Panc1 (cell line): Measurements from ENCODE around the gene SNX15. TPM values are rescaled to one million over a fixed set of nuclear protein-coding genes. Genes with fewer than 3 reads are reported as not detected.

ENCODE experiments used
- ATAC-seq: fragments of 200-7000 bp; cut with Tn5 transposase; 2 replicates; pipeline ENCODE4 v1.9.1; 2020; ENCODE audit warnings: mild to moderate bottlenecking, moderate library complexity
- BruUV-seq: library from RNA; stranded (reverse); fragments of 400-500 nt; replicated peaks from 2 replicates; lab custom pipeline; 2021; lab: Mats Ljungman, UMichigan
- CTCF ChIA-PET: fragments of 300-600 bp; sonication (Branson Sonifier 250); formaldehyde crosslinking; loops from one replicate; lab custom pipeline; 2022; ENCODE audit warnings: antibody characterized with exemption; lab: Charles Lee
- POLR2A ChIA-PET: fragments of 300-600 bp; sonication (Branson Sonifier 250); formaldehyde crosslinking; loops from one replicate; lab custom pipeline; 2022; ENCODE audit warnings: antibody characterized with exemption; lab: Charles Lee
- DNase-seq: peaks from one replicate; pipeline ENCODE4 v3.0.0-alpha.2; 2010; ENCODE audit warnings: low read depth, low spot score
- H3K27ac ChIP-seq: 2 replicates; pipeline ENCODE4 v1.5.1; 2011; ENCODE audit warnings: mild to moderate bottlenecking, low read length, inconsistent platforms
- H3K27me3 ChIP-seq: fragments of 200-500 bp; sonication (Bioruptor generic); 2 replicates; pipeline ENCODE4 v1.6.0; 2014; ENCODE audit warnings: low read length, inconsistent platforms; ENCODE audit not compliant: control insufficient read depth, insufficient read depth
- H3K36me3 ChIP-seq: fragments of 200-500 bp; sonication (Bioruptor generic); 2 replicates; pipeline ENCODE4 v1.5.1; 2014; ENCODE audit warnings: inconsistent platforms, mild to moderate bottlenecking, low read length, moderate library complexity; ENCODE audit not compliant: control insufficient read depth, insufficient read depth
- H3K4me1 ChIP-seq: 2 replicates; pipeline ENCODE4 v1.5.1; 2011; ENCODE audit warnings: inconsistent platforms, mild to moderate bottlenecking, low read length, moderate library complexity; ENCODE audit not compliant: control insufficient read depth, insufficient read depth
- H3K4me3 ChIP-seq, 2 experiments: 2 replicates each; pipeline ENCODE4 v1.5.1; 2011 to 2012; ENCODE audit warnings: low read depth in 2 of 2, low read length in 2 of 2, mild to moderate bottlenecking in 2 of 2, inconsistent platforms in 1 of 2, moderate library complexity in 1 of 2
- H3K9me3 ChIP-seq: fragments of 200-500 bp; sonication (Bioruptor generic); 2 replicates; pipeline ENCODE4 v1.5.1; 2014; ENCODE audit warnings: low read depth, mild to moderate bottlenecking, inconsistent platforms, low read length, moderate library complexity; ENCODE audit not compliant: control insufficient read depth, insufficient read depth
- CTCF ChIP-seq: fragments of 450-650 bp; IDR thresholded peaks from 2 replicates; pipeline ENCODE4 v1.5.1; 2017; ENCODE audit warnings: mild to moderate bottlenecking
- POLR2AphosphoS5 ChIP-seq: IDR thresholded peaks from 2 replicates; pipeline ENCODE4 v1.6.1; 2012; ENCODE audit warnings: mild to moderate bottlenecking, low read depth, low read length, moderate library complexity
- SIN3A ChIP-seq: IDR thresholded peaks from 2 replicates; pipeline ENCODE4 v1.6.1; 2012; ENCODE audit warnings: low read depth, mild to moderate bottlenecking, low read length, moderate library complexity, borderline replicate concordance; ENCODE audit not compliant: insufficient read depth
- TCF7L2 ChIP-seq: IDR thresholded peaks from 2 replicates; pipeline ENCODE4 v1.6.1; 2011; ENCODE audit warnings: mild to moderate bottlenecking, low read depth, low read length, inconsistent platforms
- in situ Hi-C: cut with HindIII; loops from 2 replicates; pipeline ENCODE4 v1.10.0; 2016; ENCODE audit warnings: low sequenced_read_pairs, low pct_unique_long_range_greater_than_20kb
- intact Hi-C: fragments of 100-400 bp; cut with micrococcal nuclease; formaldehyde crosslinking; loops from one replicate; pipeline ENCODE4 v1.10.0; 2022; ENCODE audit not compliant: unreplicated experiment
- total RNA-seq: library from RNA; stranded (reverse); gene quantifications from one replicate; pipeline ENCODE4 v1.2.1, GENCODE V29; 2021; ENCODE audit not compliant: unreplicated experiment
- TF ChIP-seq, protein P1 (sequence below), 2 experiments: IDR thresholded peaks; 2 replicates each; pipeline ENCODE4 v1.6.1; 2011 to 2012; ENCODE audit warnings: low read depth in 2 of 2, control low read depth in 1 of 2, low read length in 1 of 2, mild to moderate bottlenecking in 1 of 2, moderate library complexity in 1 of 2; ENCODE audit not compliant: insufficient read depth in 1 of 2

SNX15 gene
- total RNA-seq, 1 experiment from 2014 or later, result 51.5 TPM

DNA sequence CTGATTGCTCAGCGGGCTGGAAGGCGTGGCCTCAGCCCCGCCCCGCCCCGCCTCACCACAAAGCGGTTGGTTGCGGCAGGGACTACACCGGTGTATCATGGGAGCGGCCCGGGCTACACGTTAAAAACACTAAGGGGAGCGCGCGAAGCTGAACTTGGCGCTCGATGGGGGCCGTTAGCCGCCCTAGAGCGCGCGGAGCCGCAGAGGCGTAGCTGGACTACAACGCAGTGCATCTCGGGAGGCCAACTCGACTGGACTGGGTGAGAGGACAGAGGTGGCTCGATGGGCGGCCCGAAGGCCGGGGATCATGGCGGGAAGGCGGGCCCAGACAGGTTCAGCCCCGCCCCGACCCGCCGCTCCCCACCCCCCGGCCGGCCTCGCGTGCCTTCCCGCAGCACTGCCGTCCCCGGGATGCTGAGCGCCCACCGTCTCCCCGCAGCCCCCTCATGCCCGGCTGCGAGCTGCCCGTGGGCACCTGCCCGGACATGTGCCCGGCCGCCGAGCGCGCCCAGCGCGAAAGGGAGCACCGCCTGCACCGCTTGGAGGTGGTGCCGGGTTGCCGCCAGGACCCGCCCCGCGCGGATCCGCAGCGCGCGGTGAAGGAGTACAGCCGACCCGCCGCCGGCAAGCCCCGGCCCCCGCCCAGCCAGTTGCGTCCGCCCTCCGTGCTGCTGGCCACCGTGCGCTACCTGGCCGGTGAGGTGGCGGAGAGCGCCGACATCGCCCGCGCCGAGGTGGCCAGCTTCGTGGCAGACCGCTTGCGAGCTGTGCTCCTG, 13.8 kb downstream of the SNX15 start, which contains the start of gene SAC3D1:
SAC3D1 (plus strand) TSS at position 364 of the 776 bp plus-strand sequence; CDS start at position 447, 83 bp downstream.
- ChIA-PET CTCF (interaction anchor here (0.6 to 0.7 kb wide), 3 partner anchors 27 to 158 kb away, joined by 3 read pairs; no protein-coding TSS in a partner anchor), POLR2A (interaction anchor here (0.6 kb wide), 2 partner anchors 10 to 57 kb away, joined by 3 to 11 read pairs; no protein-coding TSS in a partner anchor)
- H3K4me1 ChIP-seq, result peaks cover 16% of the 10 kb centered on the region
- no TSS peak for BruUV-seq
- H3K36me3 ChIP-seq, result no peaks in the 10 kb centered on the region
- no peaks in the 10 kb centered on the region for H3K27me3 ChIP-seq
- ATAC-seq (peak; percentile 97), DNase-seq (peak; percentile 85)
- TF ChIP-seq, protein P1, sequence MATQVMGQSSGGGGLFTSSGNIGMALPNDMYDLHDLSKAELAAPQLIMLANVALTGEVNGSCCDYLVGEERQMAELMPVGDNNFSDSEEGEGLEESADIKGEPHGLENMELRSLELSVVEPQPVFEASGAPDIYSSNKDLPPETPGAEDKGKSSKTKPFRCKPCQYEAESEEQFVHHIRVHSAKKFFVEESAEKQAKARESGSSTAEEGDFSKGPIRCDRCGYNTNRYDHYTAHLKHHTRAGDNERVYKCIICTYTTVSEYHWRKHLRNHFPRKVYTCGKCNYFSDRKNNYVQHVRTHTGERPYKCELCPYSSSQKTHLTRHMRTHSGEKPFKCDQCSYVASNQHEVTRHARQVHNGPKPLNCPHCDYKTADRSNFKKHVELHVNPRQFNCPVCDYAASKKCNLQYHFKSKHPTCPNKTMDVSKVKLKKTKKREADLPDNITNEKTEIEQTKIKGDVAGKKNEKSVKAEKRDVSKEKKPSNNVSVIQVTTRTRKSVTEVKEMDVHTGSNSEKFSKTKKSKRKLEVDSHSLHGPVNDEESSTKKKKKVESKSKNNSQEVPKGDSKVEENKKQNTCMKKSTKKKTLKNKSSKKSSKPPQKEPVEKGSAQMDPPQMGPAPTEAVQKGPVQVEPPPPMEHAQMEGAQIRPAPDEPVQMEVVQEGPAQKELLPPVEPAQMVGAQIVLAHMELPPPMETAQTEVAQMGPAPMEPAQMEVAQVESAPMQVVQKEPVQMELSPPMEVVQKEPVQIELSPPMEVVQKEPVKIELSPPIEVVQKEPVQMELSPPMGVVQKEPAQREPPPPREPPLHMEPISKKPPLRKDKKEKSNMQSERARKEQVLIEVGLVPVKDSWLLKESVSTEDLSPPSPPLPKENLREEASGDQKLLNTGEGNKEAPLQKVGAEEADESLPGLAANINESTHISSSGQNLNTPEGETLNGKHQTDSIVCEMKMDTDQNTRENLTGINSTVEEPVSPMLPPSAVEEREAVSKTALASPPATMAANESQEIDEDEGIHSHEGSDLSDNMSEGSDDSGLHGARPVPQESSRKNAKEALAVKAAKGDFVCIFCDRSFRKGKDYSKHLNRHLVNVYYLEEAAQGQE (IDR thresholded peaks at IDR 0.05; ENCODE audit: insufficient read depth in 1 of 2, low read depth in 2 of 2, low read length in 1 of 2), result no peak
- peak; percentile 69; the same call in 1 of the 2 replicates for TF ChIP-seq SIN3A
- peak; percentile 95 for TF ChIP-seq POLR2AphosphoS5
- no peak for TF ChIP-seq CTCF
- no peak for TF ChIP-seq TCF7L2
- H3K4me3 ChIP-seq, result peak within 1 kb of the TSS; percentile 60 to 82
- no peaks in the 10 kb centered on the region for H3K9me3 ChIP-seq
- in situ Hi-C loops (no loop called here), intact Hi-C loops (no loop called here)
- peak within 1 kb of the TSS; percentile 93 for H3K27ac ChIP-seq

- in situ Hi-C loops, result no loop called here
- CTCF ChIA-PET, result no interaction called here
Observed at GRCh38 chr11:65042891-65043290, 15.7 kb downstream of the SNX15 start.

More at GRCh38 chr11:65042891-65043290, 15.7 kb downstream of the SNX15 start:
- TF ChIP-seq POLR2AphosphoS5 (no peak), TCF7L2 (no peak), CTCF (no peak), SIN3A (no peak)
- TF ChIP-seq, protein P1 (IDR thresholded peaks at IDR 0.05; ENCODE audit: insufficient read depth in 1 of 2, low read depth in 2 of 2, low read length in 1 of 2), result no peak
- no TSS peak for BruUV-seq
- H3K27ac ChIP-seq, result peak overlapping the region; percentile 45
- no peaks in the 10 kb centered on the region for H3K9me3 ChIP-seq
- DNase-seq (no peak), ATAC-seq (no peak)
- POLR2A ChIA-PET, result no interaction called here
- intact Hi-C loops, result no loop called here
- H3K27me3 ChIP-seq, result no peaks in the 10 kb centered on the region
- H3K4me3 ChIP-seq, result no peak overlapping the region
- peaks cover 16% of the 10 kb centered on the region for H3K4me1 ChIP-seq
- H3K36me3 ChIP-seq, result no peaks in the 10 kb centered on the region
